HG02763 (cell line): Measurements from ENCODE around the gene TAF11L14.

Source experiments
- ATAC-seq: cut with Tn5 transposase; IDR thresholded peaks from one replicate; pipeline ENCODE4 v1.9.1; 2021; ENCODE audit warnings: mild to moderate bottlenecking, moderate library complexity; ENCODE audit not compliant: unreplicated experiment

TAF11L14 gene

GRCh38 chr5:17678751-17679324, 44.6 kb downstream of the TAF11L14 start:
- no peak for ATAC-seq

DNA sequence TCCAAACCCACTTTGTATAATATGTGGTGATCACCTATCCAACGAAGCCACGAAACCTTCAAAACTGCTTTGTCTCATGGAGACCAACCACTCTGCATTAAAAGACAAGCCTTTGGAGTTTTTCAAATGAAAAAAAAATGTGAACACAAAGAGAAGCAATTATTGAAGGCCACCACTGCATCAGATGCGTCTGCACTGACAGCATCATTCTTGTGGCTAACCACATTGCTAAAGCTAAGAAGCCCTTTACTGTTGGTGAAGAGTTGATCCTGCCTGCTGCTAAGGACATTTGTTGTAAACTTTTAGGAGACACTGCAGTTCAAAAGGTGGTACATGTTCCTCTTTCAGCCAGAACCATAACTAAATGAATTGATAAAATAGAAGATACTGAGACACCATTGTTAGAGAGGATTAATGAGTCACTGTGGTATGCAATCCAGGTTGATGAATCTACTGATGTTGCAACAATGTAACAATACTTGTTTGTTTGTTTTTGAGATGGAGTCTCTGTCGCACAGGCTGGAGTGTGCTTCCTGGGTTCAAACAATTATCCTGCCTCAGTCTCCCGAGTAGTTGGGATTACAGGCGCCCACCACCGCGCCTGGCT, 45.4 kb downstream of the TAF11L14 start:
- no peak for ATAC-seq

DNA sequence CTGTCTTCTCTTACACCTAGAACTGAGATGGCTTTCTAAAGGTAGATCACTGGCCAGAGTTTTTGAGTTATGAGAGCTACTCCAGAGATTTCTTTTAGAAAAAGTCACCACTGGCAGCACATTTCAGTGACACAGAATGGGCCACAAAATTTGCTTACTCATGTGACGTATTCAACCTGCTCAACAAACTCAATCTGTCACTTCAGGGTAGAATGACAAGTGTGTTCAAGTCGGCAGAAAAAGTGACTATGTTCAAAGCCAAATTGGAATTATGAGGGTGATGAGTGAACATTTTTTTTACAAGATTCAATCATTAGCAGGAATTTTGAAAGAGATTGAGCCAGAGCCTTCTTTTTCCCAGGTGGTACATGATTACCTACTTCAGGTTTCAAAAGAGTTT, 46.5 kb downstream of the TAF11L14 start:
- no peak for ATAC-seq
